Type B pancreatic cell (in vitro differentiated cells): Measurements from ENCODE around the gene STX11. TPM values are rescaled to one million over a fixed set of nuclear protein-coding genes. Genes with fewer than 3 reads are reported as not detected.

Experiments used
- DNase-seq: peaks from one replicate; pipeline ENCODE4 v3.0.0; 2021; ENCODE audit warnings: mixed read lengths; ENCODE audit not compliant: unreplicated experiment; ENCODE audit errors: extremely low spot score
- H3K27ac Mint-ChIP-seq: 2 replicates; pipeline ENCODE4 v1.8.0; 2021; ENCODE audit warnings: mild to moderate bottlenecking, mixed read lengths
- H3K27me3 Mint-ChIP-seq: 2 replicates; pipeline ENCODE4 v1.8.0; 2021; ENCODE audit warnings: mixed read lengths
- H3K36me3 Mint-ChIP-seq: 2 replicates; pipeline ENCODE4 v1.8.0; 2021; ENCODE audit warnings: mixed read lengths
- H3K4me1 Mint-ChIP-seq: one replicate; pipeline ENCODE4 v1.8.0; 2021; ENCODE audit warnings: mixed read lengths; ENCODE audit not compliant: unreplicated experiment
- H3K4me3 Mint-ChIP-seq: 2 replicates; pipeline ENCODE4 v1.8.0; 2021; ENCODE audit warnings: mild to moderate bottlenecking, mixed read lengths
- H3K9me3 Mint-ChIP-seq: 2 replicates; pipeline ENCODE4 v1.8.0; 2021; ENCODE audit warnings: mixed read lengths
- total RNA-seq: library from RNA; stranded (reverse); gene quantifications from 2 replicates; pipeline ENCODE4 v1.2.1, GENCODE V29; 2021; ENCODE audit warnings: low replicate concordance
- TF ChIP-seq, protein P1 (sequence below): fragments of 200-600 bp; sonication (generic); conservative IDR thresholded peaks from 2 replicates; pipeline ENCODE4 v1.5.0; 2021; ENCODE audit warnings: antibody characterized with exemption, mild to moderate bottlenecking

STX11 gene
- total RNA-seq, 1 donor from 2014 or later, result 0.24 TPM

DNA sequence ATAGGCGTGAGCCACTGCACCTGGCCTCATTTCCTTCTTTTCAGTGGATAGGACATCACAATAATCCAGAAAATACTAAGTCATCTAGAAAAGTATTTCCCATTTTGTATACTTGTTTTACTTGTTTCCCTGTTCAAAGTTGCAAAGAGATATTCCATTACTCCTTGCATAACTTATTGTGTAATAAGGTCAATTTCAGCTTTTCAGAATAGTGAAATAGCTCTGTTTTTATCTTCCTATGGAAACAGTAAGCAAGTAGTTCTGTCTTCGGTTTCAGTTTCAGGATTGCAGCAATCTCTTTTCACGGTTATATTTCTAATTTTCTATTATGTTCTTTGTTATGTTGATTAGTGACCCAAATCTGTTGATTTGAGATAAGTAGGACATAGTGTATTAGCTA lies 6.0 kb downstream of the STX11 start:
- H3K4me3 Mint-ChIP-seq, result no peak overlapping the region
- no peak overlapping the region for H3K27ac Mint-ChIP-seq
- no peak for DNase-seq
- TF ChIP-seq, protein P1, sequence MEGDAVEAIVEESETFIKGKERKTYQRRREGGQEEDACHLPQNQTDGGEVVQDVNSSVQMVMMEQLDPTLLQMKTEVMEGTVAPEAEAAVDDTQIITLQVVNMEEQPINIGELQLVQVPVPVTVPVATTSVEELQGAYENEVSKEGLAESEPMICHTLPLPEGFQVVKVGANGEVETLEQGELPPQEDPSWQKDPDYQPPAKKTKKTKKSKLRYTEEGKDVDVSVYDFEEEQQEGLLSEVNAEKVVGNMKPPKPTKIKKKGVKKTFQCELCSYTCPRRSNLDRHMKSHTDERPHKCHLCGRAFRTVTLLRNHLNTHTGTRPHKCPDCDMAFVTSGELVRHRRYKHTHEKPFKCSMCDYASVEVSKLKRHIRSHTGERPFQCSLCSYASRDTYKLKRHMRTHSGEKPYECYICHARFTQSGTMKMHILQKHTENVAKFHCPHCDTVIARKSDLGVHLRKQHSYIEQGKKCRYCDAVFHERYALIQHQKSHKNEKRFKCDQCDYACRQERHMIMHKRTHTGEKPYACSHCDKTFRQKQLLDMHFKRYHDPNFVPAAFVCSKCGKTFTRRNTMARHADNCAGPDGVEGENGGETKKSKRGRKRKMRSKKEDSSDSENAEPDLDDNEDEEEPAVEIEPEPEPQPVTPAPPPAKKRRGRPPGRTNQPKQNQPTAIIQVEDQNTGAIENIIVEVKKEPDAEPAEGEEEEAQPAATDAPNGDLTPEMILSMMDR, result no peak
- H3K27me3 Mint-ChIP-seq, result peaks cover 36% of the 10 kb centered on the region
- no peaks in the 10 kb centered on the region for H3K36me3 Mint-ChIP-seq
- H3K4me1 Mint-ChIP-seq, result peaks cover 2% of the 10 kb centered on the region
- no peaks in the 10 kb centered on the region for H3K9me3 Mint-ChIP-seq

DNA sequence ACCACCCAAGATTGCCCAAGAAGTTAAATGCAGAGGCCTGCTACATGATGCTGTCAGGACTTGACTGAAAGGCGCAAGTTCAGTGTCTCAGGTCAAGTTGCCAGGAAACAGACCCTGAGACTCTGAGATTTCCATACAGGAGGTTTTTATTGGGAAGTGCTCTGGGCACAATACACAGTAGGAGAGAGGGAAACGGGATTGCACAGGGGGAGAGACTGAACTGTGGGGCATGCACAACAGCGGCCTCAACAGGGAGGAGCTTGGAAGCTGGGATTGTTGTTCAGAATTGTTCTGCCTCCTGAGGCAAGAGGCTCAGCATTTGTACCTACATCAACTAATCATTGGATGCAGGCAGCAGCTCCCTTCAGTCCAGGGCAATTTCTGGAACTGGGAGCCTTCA lies 6.7 kb downstream of the STX11 start:
- Mint-ChIP-seq H3K36me3 (no peaks in the 10 kb centered on the region), H3K4me1 (no peaks in the 10 kb centered on the region), H3K27ac (no peak overlapping the region), H3K9me3 (no peaks in the 10 kb centered on the region), H3K27me3 (peaks cover 29% of the 10 kb centered on the region), H3K4me3 (no peak overlapping the region)
- TF ChIP-seq, protein P1, result no peak
- DNase-seq, result no peak

DNA sequence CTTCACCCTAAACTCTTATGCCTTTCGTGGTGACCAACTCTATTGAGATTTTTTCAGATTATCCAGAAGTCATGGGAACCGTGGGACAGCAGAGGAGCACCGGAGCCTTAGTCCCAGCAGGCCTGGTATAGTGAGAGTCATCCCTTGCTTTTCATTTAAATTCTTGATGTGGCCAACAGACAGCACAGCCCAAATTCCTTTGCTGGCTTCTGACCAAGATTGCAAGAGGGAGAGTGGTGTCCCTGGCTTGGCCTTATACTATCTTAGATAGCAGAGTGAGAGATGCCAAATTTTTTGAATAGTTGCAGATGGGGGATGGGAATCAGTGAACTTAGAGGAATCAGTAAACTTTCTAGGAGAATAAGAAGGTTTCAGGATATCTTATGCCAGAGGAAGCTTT lies 7.8 kb downstream of the STX11 start:
- H3K36me3 Mint-ChIP-seq, result no peaks in the 10 kb centered on the region
- TF ChIP-seq, protein P1, result no peak
- H3K27me3 Mint-ChIP-seq, result peaks cover 18% of the 10 kb centered on the region
- H3K27ac Mint-ChIP-seq, result no peak overlapping the region
- H3K4me1 Mint-ChIP-seq, result no peaks in the 10 kb centered on the region
- no peak for DNase-seq
- H3K9me3 Mint-ChIP-seq, result no peaks in the 10 kb centered on the region
- no peak overlapping the region for H3K4me3 Mint-ChIP-seq

DNA sequence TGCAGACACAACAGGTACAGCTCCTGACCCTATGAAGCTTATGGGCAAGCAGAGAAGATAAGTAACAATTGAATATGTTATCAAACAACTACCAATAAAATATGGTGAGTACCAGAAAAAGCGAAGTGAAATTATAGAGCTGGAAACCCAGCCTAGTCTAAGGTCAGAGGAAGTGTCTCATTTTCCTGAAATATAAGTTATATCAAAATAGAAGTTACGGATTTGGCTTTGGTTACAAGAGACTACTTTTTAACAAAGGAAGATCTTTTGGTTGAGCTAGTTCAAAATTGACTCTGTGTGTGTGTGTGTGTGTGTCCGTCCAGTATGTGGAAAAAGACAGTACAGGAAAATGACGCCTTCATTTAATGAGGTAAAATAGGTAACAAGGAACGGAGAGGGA lies 8.9 kb downstream of the STX11 start:
- no peak for DNase-seq
- H3K27ac Mint-ChIP-seq, result no peak overlapping the region
- no peaks in the 10 kb centered on the region for H3K9me3 Mint-ChIP-seq
- H3K36me3 Mint-ChIP-seq, result no peaks in the 10 kb centered on the region
- H3K27me3 Mint-ChIP-seq, result peaks cover 9% of the 10 kb centered on the region
- no peak overlapping the region for H3K4me3 Mint-ChIP-seq
- no peaks in the 10 kb centered on the region for H3K4me1 Mint-ChIP-seq
- TF ChIP-seq, protein P1, result no peak

DNA sequence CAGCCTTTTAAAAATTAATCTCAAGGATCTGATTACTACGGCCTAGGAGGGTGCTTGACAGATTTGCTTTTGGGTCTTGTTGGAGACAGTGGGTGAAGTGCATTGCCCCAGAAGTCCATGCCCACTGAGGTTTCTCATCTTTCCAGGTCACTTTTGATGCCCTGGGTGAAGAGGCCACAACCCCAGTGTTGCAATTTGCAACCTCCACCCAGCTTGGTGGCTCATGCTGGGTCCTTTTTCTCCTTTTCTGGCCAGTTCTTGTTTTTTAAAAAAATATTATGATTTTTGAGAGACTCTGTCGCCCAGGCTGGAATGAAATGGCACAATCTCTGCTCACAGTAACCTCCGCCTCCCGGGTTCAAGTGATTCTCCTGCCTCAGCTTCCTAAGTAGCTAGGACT lies 9.4 kb downstream of the STX11 start:
- H3K27ac Mint-ChIP-seq, result no peak overlapping the region
- H3K9me3 Mint-ChIP-seq, result no peaks in the 10 kb centered on the region
- peaks cover 4% of the 10 kb centered on the region for H3K27me3 Mint-ChIP-seq
- H3K36me3 Mint-ChIP-seq, result no peaks in the 10 kb centered on the region
- no peak for DNase-seq
- TF ChIP-seq, protein P1, result no peak
- H3K4me3 Mint-ChIP-seq, result no peak overlapping the region
- H3K4me1 Mint-ChIP-seq, result no peaks in the 10 kb centered on the region

DNA sequence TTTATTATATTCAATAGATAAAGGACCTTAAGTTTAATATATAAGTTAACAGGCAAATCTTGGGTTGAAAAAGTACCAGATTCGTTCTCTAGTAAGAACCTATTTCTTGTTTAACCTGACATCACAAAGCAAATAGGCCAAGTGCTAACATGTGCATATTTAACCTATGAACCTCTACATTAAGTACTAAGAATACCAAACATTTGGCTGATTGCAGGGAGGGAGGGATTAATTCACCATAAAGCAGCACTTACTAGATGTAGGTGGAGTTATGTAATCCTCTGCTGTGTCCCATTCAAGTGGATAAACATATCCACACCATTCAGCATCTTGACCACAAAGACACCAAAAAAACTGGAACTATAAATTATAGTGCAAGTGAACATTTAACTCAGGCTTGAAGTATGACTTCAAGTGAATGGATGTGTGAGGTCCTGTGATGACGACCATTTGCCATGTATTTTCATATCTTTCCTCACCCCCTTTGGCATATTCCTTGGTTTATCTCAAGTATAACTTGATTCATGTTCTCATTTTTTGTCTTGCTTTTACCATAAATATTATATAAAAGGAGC lies 10.2 kb downstream of the STX11 start:
- no peaks in the 10 kb centered on the region for H3K9me3 Mint-ChIP-seq
- no peak overlapping the region for H3K27ac Mint-ChIP-seq
- H3K4me1 Mint-ChIP-seq, result no peaks in the 10 kb centered on the region

More for the DNA sequence above, 10.2 kb downstream of the STX11 start:
- no peak overlapping the region for H3K4me3 Mint-ChIP-seq
- TF ChIP-seq, protein P1, result no peak
- H3K27me3 Mint-ChIP-seq, result peaks cover 1% of the 10 kb centered on the region
- H3K36me3 Mint-ChIP-seq, result no peaks in the 10 kb centered on the region
- DNase-seq, result no peak
